WTC11 (cell line): ENCODE measurements around the gene CFAP58. TPM values are rescaled to one million over a fixed set of nuclear protein-coding genes. Genes with fewer than 3 reads are reported as not detected.

ENCODE experiments used
- ATAC-seq: fragments of 200-7000 bp; cut with Tn5 transposase; 2 replicates; pipeline ENCODE4 v1.10.0; 2021; ENCODE audit warnings: mild to moderate bottlenecking, moderate library complexity
- CTCF ChIA-PET: fragments of 300-600 bp; sonication (Branson Sonifier 250); formaldehyde crosslinking; loops from one replicate; lab custom pipeline; 2021; ENCODE audit warnings: antibody characterized with exemption; lab: Charles Lee
- POLR2A ChIA-PET: fragments of 350-600 bp; sonication (Branson Sonifier 250); formaldehyde crosslinking; loops from one replicate; lab custom pipeline; 2021; ENCODE audit warnings: antibody characterized with exemption; lab: Charles Lee
- DNase-seq: peaks from one replicate; pipeline ENCODE4 v3.0.0; 2021; ENCODE audit warnings: low spot score
- H3K27ac Mint-ChIP-seq: 2 replicates; pipeline ENCODE4 v1.8.0; 2021; ENCODE audit warnings: mixed read lengths
- H3K27me3 Mint-ChIP-seq: 2 replicates; pipeline ENCODE4 v1.8.0; 2021; ENCODE audit warnings: low read depth, mild to moderate bottlenecking, moderate library complexity, mixed read lengths
- H3K36me3 Mint-ChIP-seq: 2 replicates; pipeline ENCODE4 v1.8.0; 2021; ENCODE audit warnings: mixed read lengths
- H3K4me1 Mint-ChIP-seq: 2 replicates; pipeline ENCODE4 v1.8.0; 2022; ENCODE audit warnings: mixed read lengths
- H3K4me3 Mint-ChIP-seq: 2 replicates; pipeline ENCODE4 v1.8.0; 2021; ENCODE audit warnings: mild to moderate bottlenecking, moderate library complexity, mixed read lengths
- H3K9me3 Mint-ChIP-seq: 2 replicates; pipeline ENCODE4 v1.8.0; 2021; ENCODE audit warnings: mixed read lengths
- E2F5 ChIP-seq: sonication (generic); formaldehyde crosslinking; IDR thresholded peaks from 2 replicates; pipeline ENCODE4 v1.8.1; 2022; ENCODE audit warnings: mild to moderate bottlenecking, moderate library complexity, missing genetic modification reagents
- ETV6 ChIP-seq: sonication (generic); formaldehyde crosslinking; IDR thresholded peaks from 2 replicates; pipeline ENCODE4 v1.8.1; 2022; ENCODE audit warnings: mild to moderate bottlenecking, missing genetic modification reagents
- FOXK1 ChIP-seq: sonication (generic); formaldehyde crosslinking; IDR thresholded peaks from 2 replicates; pipeline ENCODE4 v1.8.0; 2022; ENCODE audit warnings: mild to moderate bottlenecking, moderate library complexity, missing genetic modification reagents
- IRF1 ChIP-seq: sonication (generic); formaldehyde crosslinking; IDR thresholded peaks from 2 replicates; pipeline ENCODE4 v1.8.0; 2023; ENCODE audit warnings: missing genetic modification reagents
- IRF2 ChIP-seq: sonication (generic); formaldehyde crosslinking; IDR thresholded peaks from 2 replicates; pipeline ENCODE4 v1.8.0; 2022; ENCODE audit warnings: low read depth, missing genetic modification reagents, borderline replicate concordance
- NR1H2 ChIP-seq: sonication (generic); formaldehyde crosslinking; IDR thresholded peaks from 2 replicates; pipeline ENCODE4 v1.9.0; 2021; ENCODE audit warnings: mild to moderate bottlenecking, moderate library complexity, missing genetic modification reagents
- NR3C1 ChIP-seq: sonication (generic); formaldehyde crosslinking; conservative IDR thresholded peaks from 2 replicates; pipeline ENCODE4 v1.8.1; 2023; ENCODE audit warnings: low read depth, mild to moderate bottlenecking, missing genetic modification reagents
- PREB ChIP-seq: sonication (generic); formaldehyde crosslinking; IDR thresholded peaks from 2 replicates; pipeline ENCODE4 v1.8.1; 2022; ENCODE audit warnings: mild to moderate bottlenecking, missing genetic modification reagents, moderate library complexity, borderline replicate concordance
- SMAD3 ChIP-seq: sonication (generic); formaldehyde crosslinking; IDR thresholded peaks from 2 replicates; pipeline ENCODE4 v1.8.0; 2022; ENCODE audit warnings: missing genetic modification reagents, mild to moderate bottlenecking, borderline replicate concordance
- SOX15 ChIP-seq: fragments of 250-450 bp; sonication (Bioruptor Pico); IDR thresholded peaks from 2 replicates; pipeline ENCODE4 v1.9.0; 2021; ENCODE audit warnings: mild to moderate bottlenecking
- SP1 ChIP-seq: sonication (generic); formaldehyde crosslinking; conservative IDR thresholded peaks from 2 replicates; pipeline ENCODE4 v1.8.1; 2022; ENCODE audit warnings: missing genetic modification reagents
- ZBTB21 ChIP-seq: sonication (generic); formaldehyde crosslinking; IDR thresholded peaks from 2 replicates; pipeline ENCODE4 v1.8.1; 2023; ENCODE audit warnings: mild to moderate bottlenecking, missing genetic modification reagents, borderline replicate concordance
- ZMAT4 ChIP-seq: fragments of 250-450 bp; sonication (Bioruptor Pico); IDR thresholded peaks from 2 replicates; pipeline ENCODE4 v1.9.0; 2021; ENCODE audit warnings: mild to moderate bottlenecking
- total RNA-seq: library from RNA; stranded (reverse); gene quantifications from 3 replicates; pipeline ENCODE4 v1.2.3, GENCODE V29; 2021
- TF ChIP-seq, protein P1 (sequence below): fragments of 200-600 bp; IDR thresholded peaks from 2 replicates; pipeline ENCODE4 v1.8.0; 2022; ENCODE audit warnings: antibody characterized with exemption
- TF ChIP-seq, protein P2 (sequence below): sonication (generic); formaldehyde crosslinking; IDR thresholded peaks from 2 replicates; pipeline ENCODE4 v1.8.1; 2023; ENCODE audit warnings: mild to moderate bottlenecking, missing genetic modification reagents, borderline replicate concordance
- TF ChIP-seq, protein P3 (sequence below): sonication (generic); formaldehyde crosslinking; IDR thresholded peaks from 2 replicates; pipeline ENCODE4 v1.8.0; 2022; ENCODE audit warnings: mild to moderate bottlenecking, missing genetic modification reagents

CFAP58 gene
- total RNA-seq, 1 experiment from 2014 or later, result 1.0 TPM

DNA sequence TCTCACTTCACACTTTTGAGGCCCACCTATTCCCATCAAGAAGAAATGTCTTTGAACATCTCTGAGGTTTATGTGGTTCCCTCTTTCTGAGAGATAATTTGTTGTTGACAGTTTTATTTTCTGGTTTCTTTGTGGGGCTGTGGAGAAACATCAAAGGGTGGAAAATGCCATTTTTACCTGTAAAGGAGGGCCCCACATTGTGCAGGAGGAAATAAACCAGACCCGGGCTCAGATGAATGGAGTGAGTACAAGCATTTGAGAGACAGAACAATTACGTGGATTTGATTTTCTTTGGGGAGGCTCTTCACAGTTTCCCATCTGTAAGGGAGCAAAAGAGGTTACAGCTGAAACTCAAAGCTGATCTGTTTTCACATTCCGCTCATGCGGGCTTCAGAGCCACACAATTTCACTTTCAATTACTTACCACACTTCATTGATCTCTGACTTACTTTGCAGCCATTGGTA is 45.2 kb upstream of the CFAP58 start:
- CTCF ChIA-PET, result interaction anchor here (1.1 to 3.5 kb wide), 3 partner anchors 10 to 17 kb away, joined by 3 to 33 read pairs (median 4); no protein-coding TSS in a partner anchor
- POLR2A ChIA-PET, result no interaction called here
- H3K4me3 Mint-ChIP-seq, result no peak overlapping the region

DNA sequence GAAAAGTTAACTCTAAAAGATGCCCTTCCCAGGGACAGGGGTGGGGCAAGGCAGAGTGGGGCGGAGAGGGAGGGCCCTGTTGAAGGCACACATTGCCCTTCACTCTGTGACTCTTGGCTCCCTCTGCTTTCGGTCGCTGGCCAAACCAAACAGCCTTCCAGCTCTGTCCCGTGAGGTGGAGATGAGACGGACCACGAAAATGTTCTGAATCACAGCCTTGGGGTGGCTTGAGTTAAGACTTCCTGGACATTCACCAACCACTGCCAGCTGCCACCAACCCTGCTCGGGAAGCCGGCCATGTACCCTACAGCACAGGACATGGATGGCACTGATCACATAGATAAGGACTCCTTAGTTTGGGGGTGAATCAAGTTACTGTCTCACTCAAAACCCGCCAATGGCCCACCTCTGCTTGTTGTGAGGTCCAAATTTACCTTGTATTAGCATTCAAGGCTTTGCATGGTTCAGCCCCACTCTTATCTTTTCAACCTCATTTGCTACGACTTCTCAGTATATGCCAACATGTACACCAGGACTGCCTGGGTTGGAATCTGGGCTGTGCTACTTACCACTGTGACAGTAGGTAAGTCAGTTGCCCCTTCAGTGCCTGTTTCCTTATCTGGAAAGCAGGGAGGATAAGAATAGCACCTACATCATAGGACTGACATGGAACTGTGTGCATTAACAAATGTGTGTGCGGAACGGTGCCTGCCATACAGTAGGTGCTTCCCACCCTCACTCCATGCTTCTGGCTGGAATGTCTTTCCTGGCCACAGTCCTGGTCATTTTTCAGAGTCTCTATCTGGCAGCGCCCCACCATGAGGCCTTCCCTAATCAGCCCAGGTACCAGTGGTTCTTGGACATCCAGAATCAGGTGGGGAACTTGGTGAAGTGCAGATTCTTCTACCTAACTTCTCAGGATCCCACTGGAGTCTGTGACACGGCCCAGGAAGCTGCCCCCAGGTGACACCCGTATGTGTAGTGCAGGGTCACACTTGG is 43.4 kb upstream of the CFAP58 start:
- DNase-seq, result no peak
- no peaks in the 10 kb centered on the region for H3K9me3 Mint-ChIP-seq
- no peak overlapping the region for H3K27ac Mint-ChIP-seq
- H3K27me3 Mint-ChIP-seq, result no peaks in the 10 kb centered on the region
- CTCF ChIA-PET, result interaction anchor here (1.3 kb wide), 1 partner anchor 43 kb away, joined by 3 read pairs; the partner anchor contains the start of gene CFAP58
- no peak for ATAC-seq
- no peak overlapping the region for H3K4me3 Mint-ChIP-seq
- TF ChIP-seq, protein P1, sequence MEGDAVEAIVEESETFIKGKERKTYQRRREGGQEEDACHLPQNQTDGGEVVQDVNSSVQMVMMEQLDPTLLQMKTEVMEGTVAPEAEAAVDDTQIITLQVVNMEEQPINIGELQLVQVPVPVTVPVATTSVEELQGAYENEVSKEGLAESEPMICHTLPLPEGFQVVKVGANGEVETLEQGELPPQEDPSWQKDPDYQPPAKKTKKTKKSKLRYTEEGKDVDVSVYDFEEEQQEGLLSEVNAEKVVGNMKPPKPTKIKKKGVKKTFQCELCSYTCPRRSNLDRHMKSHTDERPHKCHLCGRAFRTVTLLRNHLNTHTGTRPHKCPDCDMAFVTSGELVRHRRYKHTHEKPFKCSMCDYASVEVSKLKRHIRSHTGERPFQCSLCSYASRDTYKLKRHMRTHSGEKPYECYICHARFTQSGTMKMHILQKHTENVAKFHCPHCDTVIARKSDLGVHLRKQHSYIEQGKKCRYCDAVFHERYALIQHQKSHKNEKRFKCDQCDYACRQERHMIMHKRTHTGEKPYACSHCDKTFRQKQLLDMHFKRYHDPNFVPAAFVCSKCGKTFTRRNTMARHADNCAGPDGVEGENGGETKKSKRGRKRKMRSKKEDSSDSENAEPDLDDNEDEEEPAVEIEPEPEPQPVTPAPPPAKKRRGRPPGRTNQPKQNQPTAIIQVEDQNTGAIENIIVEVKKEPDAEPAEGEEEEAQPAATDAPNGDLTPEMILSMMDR, result no peak
- TF ChIP-seq E2F5 (CRISPR knock-in tag), result no peak
- no peak for TF ChIP-seq NR3C1 (CRISPR knock-in tag)
- TF ChIP-seq SOX15, result no peak
- TF ChIP-seq IRF1, result no peak
- TF ChIP-seq, protein P2, sequence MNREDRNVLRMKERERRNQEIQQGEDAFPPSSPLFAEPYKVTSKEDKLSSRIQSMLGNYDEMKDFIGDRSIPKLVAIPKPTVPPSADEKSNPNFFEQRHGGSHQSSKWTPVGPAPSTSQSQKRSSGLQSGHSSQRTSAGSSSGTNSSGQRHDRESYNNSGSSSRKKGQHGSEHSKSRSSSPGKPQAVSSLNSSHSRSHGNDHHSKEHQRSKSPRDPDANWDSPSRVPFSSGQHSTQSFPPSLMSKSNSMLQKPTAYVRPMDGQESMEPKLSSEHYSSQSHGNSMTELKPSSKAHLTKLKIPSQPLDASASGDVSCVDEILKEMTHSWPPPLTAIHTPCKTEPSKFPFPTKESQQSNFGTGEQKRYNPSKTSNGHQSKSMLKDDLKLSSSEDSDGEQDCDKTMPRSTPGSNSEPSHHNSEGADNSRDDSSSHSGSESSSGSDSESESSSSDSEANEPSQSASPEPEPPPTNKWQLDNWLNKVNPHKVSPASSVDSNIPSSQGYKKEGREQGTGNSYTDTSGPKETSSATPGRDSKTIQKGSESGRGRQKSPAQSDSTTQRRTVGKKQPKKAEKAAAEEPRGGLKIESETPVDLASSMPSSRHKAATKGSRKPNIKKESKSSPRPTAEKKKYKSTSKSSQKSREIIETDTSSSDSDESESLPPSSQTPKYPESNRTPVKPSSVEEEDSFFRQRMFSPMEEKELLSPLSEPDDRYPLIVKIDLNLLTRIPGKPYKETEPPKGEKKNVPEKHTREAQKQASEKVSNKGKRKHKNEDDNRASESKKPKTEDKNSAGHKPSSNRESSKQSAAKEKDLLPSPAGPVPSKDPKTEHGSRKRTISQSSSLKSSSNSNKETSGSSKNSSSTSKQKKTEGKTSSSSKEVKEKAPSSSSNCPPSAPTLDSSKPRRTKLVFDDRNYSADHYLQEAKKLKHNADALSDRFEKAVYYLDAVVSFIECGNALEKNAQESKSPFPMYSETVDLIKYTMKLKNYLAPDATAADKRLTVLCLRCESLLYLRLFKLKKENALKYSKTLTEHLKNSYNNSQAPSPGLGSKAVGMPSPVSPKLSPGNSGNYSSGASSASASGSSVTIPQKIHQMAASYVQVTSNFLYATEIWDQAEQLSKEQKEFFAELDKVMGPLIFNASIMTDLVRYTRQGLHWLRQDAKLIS (CRISPR knock-in tag), result no peak
- no peak for TF ChIP-seq ZBTB21
- TF ChIP-seq SMAD3 (CRISPR knock-in tag), result no peak
- no peak for TF ChIP-seq ZMAT4 (CRISPR knock-in tag)
- no peak for TF ChIP-seq NR1H2 (CRISPR knock-in tag)
- no peak for TF ChIP-seq PREB (CRISPR knock-in tag)
- TF ChIP-seq ETV6, result no peak
- peaks cover 17% of the 10 kb centered on the region for H3K36me3 Mint-ChIP-seq
- H3K4me1 Mint-ChIP-seq, result peaks cover 6% of the 10 kb centered on the region
- POLR2A ChIA-PET, result no interaction called here

More for the DNA sequence above, 45.2 kb upstream of the CFAP58 start:
- peaks cover 23% of the 10 kb centered on the region for H3K36me3 Mint-ChIP-seq
- H3K4me1 Mint-ChIP-seq, result peaks cover 6% of the 10 kb centered on the region
- H3K27me3 Mint-ChIP-seq, result no peaks in the 10 kb centered on the region
- DNase-seq (no peak), ATAC-seq (no peak)
- no peak overlapping the region for H3K27ac Mint-ChIP-seq
- TF ChIP-seq FOXK1 (CRISPR knock-in tag) (no peak), SP1 (CRISPR knock-in tag) (no peak), IRF2 (CRISPR knock-in tag) (no peak)
- TF ChIP-seq, protein P3, sequence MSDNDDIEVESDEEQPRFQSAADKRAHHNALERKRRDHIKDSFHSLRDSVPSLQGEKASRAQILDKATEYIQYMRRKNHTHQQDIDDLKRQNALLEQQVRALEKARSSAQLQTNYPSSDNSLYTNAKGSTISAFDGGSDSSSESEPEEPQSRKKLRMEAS, result no peak
- H3K9me3 Mint-ChIP-seq, result peaks cover 13% of the 10 kb centered on the region
